Measurements from ENCODE around the gene MAMDC2.
A peak's percentile ranks its signal among the peaks of the same experiment; 100 is the strongest.

MAMDC2 gene, protein sequence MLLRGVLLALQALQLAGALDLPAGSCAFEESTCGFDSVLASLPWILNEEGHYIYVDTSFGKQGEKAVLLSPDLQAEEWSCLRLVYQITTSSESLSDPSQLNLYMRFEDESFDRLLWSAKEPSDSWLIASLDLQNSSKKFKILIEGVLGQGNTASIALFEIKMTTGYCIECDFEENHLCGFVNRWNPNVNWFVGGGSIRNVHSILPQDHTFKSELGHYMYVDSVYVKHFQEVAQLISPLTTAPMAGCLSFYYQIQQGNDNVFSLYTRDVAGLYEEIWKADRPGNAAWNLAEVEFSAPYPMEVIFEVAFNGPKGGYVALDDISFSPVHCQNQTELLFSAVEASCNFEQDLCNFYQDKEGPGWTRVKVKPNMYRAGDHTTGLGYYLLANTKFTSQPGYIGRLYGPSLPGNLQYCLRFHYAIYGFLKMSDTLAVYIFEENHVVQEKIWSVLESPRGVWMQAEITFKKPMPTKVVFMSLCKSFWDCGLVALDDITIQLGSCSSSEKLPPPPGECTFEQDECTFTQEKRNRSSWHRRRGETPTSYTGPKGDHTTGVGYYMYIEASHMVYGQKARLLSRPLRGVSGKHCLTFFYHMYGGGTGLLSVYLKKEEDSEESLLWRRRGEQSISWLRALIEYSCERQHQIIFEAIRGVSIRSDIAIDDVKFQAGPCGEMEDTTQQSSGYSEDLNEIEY

GRCh38 chr9:70043689-70044489, at the start of gene MAMDC2:
TSS of gene MAMDC2 (plus strand) at chr9:70043848. CDS start at chr9:70044198, 350 bp downstream.
- no peak for DNase-seq

DNA sequence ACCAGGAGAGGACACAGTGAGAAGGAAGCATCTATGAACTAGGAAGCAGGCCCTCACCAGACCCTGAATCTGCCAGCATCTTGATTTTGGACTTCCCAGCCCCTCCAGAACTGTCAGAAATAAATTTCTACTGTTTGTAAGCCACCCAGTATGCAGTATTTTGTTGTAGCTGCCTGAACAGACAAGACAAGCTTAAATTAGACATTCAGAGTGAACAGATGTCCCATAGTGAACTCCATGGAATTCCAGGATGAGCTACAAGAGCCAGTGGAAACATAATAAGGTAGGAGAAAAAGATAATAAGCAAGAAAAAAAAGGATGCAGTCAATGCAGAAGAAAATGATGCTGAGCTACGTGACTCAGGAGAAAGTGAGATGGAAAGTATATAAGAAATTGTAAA, 47.8 kb upstream of the MAMDC2 start:
- no peak for DNase-seq

GRCh38 chr9:69996967-69997366, 46.7 kb upstream of the MAMDC2 start:
- no peak for DNase-seq

- DNase-seq = no peak
These were observed 46.1 kb upstream of the MAMDC2 start for GRCh38 chr9:69997524-69997923.

GRCh38 chr9:69999315-69999714, 44.3 kb upstream of the MAMDC2 start:
- no peak for DNase-seq

GRCh38 chr9:70000469-70000868, 43.2 kb upstream of the MAMDC2 start:
- DNase-seq = no peak

GRCh38 chr9:70003901-70004714, 39.5 kb upstream of the MAMDC2 start:
- peak; percentile 9 for DNase-seq

DNA sequence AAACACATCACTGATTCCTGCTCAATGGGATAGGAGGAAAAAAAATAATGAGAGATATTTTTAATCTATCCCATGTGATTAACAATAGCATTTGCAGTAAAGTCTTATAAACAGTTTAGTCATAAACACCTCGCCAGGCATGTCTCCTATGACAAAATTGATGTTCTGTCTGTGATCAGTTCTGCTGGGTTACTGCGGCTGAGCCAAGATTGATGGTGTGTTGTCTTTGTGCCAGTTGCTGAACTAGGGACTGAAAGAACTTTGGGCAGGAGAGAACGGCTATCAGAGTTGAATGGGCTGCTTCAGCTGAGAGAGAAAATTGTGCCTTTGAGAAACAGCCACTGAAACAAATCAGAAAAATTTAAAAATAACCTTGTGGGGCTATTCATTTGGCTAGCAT, 37.3 kb upstream of the MAMDC2 start:
- DNase-seq = no peak

DNA sequence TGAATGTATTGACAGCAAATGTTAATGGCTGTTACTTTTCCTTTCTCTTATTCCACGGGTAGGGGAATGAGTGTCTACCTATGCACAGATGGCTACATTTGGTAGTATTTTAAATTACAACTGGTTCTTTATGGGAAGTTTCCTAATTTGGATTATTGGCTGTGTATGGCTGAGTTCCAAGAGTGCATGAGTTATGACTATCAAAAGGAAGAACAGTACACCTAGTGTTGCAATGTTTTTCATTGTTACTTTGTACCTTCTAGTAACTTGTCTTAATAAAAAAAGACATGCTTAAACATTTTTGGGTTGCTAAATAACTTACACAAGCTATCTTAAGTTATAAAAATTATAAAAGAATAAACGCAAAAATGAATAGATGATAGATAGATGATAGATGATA, 35.8 kb upstream of the MAMDC2 start:
- no peak for DNase-seq

DNA sequence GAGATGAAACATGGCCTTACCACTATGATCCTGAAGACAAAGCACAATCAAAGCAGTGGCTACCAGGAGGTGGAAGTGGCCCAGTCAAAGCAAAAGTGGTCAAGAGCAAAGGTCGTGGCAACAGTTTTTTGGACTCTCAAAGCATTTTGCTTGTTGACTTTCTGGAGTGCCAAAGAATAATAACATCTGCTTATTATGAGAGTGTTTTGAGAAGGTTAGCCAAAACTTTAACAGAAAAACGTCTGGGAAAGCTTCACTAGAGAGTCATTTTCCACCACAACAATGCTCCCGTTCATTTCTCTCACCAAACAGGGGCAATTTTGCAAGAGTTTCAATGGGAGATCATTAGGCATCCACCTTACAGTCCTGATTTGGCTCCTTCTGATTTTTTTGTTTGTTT, 33.6 kb upstream of the MAMDC2 start:
- no peak for DNase-seq

DNA sequence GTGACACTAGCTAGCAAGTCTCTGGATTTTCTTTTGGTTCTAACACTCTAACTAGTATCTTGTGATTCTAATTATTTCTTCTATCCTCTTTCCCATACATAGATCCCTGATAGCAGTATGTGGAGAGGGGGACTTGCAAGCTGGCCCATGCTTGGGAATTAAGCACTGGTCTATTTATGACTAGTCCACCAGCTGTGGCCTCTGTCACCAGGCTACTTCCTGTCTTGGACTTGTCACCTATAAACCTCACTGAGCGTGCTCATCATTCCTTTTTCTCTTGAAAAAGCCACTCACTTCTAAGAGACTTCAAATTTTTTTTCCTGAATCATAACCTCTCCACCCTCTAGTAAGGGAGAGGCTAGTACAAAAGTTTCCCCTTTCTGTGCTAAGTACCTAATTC, 32.3 kb upstream of the MAMDC2 start:
- DNase-seq = no peak

DNA sequence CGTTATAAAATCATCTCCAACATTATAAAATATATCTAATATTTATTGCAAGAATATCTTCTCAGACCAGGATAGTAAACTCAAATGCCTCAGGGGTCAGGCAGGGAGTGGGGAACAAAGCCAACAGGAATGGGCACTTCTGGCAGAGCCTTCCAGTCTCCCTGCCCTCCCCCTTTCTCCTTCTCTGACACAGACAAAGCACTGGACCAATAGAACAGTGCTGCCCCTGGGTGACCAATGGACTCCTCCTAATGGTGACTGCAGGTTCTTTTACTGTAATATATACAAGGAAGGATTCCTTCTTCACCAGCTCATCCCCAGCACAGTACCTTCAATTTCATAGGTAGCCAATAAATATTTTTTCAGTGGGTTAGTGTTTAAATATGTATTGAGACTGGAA, 31.1 kb upstream of the MAMDC2 start:
- DNase-seq = no peak

DNA sequence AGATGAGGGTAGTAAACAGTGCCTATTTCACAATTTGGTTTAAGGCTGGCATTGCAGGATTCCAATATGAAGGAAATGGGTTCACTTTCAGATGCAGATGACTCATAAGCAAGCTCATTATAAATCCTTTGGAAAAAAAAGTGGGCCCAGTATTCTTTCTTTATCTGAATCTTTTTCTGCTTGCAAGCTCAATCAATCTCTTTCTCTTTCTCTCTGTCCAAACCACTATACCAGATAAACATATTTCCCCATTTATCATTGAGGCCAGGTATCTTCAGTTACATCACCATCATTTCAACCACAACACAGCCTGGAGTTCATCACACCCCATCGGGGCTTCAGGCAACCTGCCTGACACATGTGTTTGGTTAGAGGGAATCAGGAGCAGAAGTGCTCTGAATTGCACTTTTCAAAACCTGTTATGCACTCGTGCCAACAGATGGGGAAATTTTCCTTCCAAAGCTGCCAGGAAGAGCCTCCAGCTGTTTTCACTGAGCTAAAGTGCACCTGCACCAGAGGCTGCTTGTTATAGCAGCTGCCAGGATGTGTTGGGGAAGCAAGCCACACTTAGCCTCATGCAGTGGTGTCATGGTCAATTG, 30.0 kb upstream of the MAMDC2 start:
- DNase-seq = peak; percentile 73

GRCh38 chr9:70015099-70015498, 28.5 kb upstream of the MAMDC2 start:
- no peak for DNase-seq

DNA sequence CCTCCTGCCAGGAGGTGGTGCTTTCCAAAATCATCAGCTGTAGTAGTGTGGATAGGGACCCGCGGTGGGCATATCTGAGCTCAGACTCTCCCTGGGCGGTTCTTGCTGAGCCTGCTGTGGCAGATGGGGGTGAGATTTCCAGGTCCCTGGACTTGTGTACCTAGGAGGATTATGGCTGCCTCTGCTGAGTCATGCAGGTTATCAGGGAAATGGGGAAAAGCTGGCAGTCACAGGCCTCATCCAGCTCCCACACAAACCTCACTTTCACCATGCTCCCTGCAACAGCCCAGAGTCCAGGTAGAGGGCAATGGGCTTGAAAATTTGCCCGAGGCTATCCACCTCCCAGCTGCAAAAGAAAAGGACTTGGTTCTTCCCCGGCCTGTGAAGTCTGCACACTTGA, 23.4 kb upstream of the MAMDC2 start:
- DNase-seq = peak; percentile 15

GRCh38 chr9:70020991-70021571, 22.6 kb upstream of the MAMDC2 start:
- no peak for DNase-seq

DNA sequence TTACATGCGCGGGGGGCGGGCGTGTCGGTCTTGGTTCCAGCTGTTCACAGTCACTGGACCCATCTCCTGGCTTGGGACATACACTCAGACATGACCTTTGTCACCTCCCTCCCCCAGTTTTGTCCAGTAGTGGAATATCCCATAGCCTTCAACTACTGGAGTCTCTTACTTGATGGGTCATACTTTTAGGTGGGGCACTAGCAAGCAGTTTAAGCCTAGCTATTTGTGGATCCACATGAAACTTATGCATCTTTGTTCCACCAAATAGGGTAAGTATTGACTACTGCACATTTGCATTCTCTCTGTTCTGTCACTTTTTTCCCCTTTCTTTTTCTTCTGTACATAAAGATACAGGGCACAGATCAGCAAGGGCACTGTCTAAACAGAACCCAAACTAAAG, 15.4 kb upstream of the MAMDC2 start:
- no peak for DNase-seq

GRCh38 chr9:70030156-70030555, 13.5 kb upstream of the MAMDC2 start:
- DNase-seq = no peak

DNA sequence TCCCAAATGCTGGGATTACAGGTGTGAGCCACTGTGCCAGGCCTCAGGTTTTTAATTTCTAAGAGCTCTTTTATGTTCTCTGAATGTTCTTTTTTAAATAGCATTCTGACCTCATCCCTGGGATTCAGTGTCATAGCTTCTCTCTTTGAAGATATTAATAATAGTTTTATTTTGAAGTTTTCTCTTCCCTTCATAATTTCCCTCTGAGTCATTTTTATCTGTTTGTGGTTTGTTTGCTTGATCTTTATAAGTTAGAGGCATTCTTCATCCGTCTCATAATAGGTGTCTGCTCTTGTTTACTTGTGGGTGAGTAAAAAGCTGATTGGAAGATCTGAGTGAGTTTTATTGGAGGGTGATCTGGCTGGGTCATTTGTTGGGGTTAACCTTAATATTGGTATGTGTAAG, 12.5 kb upstream of the MAMDC2 start:
- DNase-seq = no peak

GRCh38 chr9:70034271-70034711, 9.4 kb upstream of the MAMDC2 start:
- no peak for DNase-seq

DNA sequence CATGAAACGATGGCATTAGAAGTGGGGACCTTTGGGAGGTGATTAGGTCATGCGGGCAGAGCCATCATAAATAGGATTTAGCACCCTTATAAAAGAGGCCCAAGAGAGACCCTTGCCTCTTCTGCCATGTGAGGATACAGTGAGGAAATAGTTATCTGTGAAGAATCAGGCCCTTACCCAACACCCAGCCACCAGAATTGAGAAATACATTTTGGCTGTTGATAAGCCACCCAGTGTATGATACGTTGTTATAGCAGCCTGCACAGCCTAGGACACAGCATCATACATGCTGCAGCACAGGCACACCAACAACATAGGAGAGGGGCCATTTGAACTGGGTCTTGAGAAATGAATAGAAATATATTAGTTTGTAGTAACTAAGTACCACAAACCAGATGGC, 8.0 kb upstream of the MAMDC2 start:
- no peak for DNase-seq

- no peak for DNase-seq
These were observed 7.0 kb upstream of the MAMDC2 start for GRCh38 chr9:70036641-70037040.
